BJ (cell line): ENCODE results near the gene EIF6. TPM values are rescaled to one million over a fixed set of nuclear protein-coding genes. Genes with fewer than 3 reads are reported as not detected.
"Not testable (repeated sequence)": the region's sequence is repeated elsewhere in the genome, so short reads cannot be mapped to it uniquely, and the experiment has no call there.

Experiments used
- CTCF ChIA-PET: fragments of 350-600 bp; formaldehyde crosslinking; extraction: SDS; loops from one replicate; lab custom pipeline; 2021; ENCODE audit warnings: antibody characterized with exemption, inconsistent platforms; lab: Yijun Ruan, JAX
- POLR2A ChIA-PET: fragments of 300-600 bp; sonication (Branson Sonifier 250); formaldehyde crosslinking; extraction: SDS; loops from one replicate; lab custom pipeline; 2021; ENCODE audit warnings: antibody characterized with exemption; lab: Charles Lee
- DNase-seq: peaks from one replicate; pipeline ENCODE4 v3.0.0-alpha.2; 2011; ENCODE audit warnings: low read depth
- H3K27me3 ChIP-seq: 2 replicates; pipeline ENCODE4 v1.6.0; 2011; ENCODE audit warnings: low read length; ENCODE audit not compliant: control insufficient read depth, insufficient read depth
- H3K36me3 ChIP-seq: 2 replicates; pipeline ENCODE4 v1.5.1; 2011; ENCODE audit warnings: low read length; ENCODE audit not compliant: control insufficient read depth, insufficient read depth
- H3K4me3 ChIP-seq: 2 replicates; pipeline ENCODE4 v1.5.1; 2011; ENCODE audit warnings: low read depth, mild to moderate bottlenecking, control low read depth, low read length
- CTCF ChIP-seq: IDR thresholded peaks from 2 replicates; pipeline ENCODE4 v1.5.1; 2011; ENCODE audit warnings: low read depth, mild to moderate bottlenecking, control low read depth, inconsistent platforms, low read length, moderate library complexity; ENCODE audit not compliant: insufficient read depth
- polyA plus RNA-seq: library from polyadenylated mRNA; depleted of rRNA; stranded (reverse); fragments of >200 nt; gene quantifications from 2 replicates; pipeline ENCODE4 v1.2.3, GENCODE V29; 2011

The EIF6 gene
- polyA plus RNA-seq, 1 experiment, result 261 TPM

GRCh38 chr20:35253010-35253409, 31.6 kb downstream of the EIF6 start:
- 0 out of 2 replicates have a peak, but pooled peaks cover 1% of the 10 kb centered on the region for H3K36me3 ChIP-seq
- no peak for DNase-seq
- TF ChIP-seq CTCF, result no peak
- no peaks in the 10 kb centered on the region for H3K27me3 ChIP-seq
- ChIA-PET CTCF (interaction anchor here (0.7 kb wide), 1 partner anchor 514 kb away, joined by 4 read pairs; no protein-coding TSS in a partner anchor), POLR2A (interaction anchor here (0.7 kb wide), 1 partner anchor 10 kb away, joined by 4 read pairs; no protein-coding TSS in a partner anchor)
- no peak overlapping the region for H3K4me3 ChIP-seq

- H3K36me3 ChIP-seq, POLR2A ChIA-PET, H3K4me3 ChIP-seq, CTCF ChIA-PET, DNase-seq, H3K27me3 ChIP-seq: not testable (repeated sequence)
These were observed 32.0 kb downstream of the EIF6 start for GRCh38 chr20:35252598-35252997.

GRCh38 chr20:35252037-35252461, 32.5 kb downstream of the EIF6 start:
- no peak for DNase-seq
- ChIA-PET POLR2A (no interaction called here), CTCF (no interaction called here)
- Histone ChIP-seq H3K36me3 (0 out of 2 replicates have a peak, but pooled peaks cover 1% of the 10 kb centered on the region), H3K4me3 (no peak overlapping the region), H3K27me3 (no peaks in the 10 kb centered on the region)
- no peak for TF ChIP-seq CTCF

- no peak for DNase-seq
- no peak for TF ChIP-seq CTCF
- Histone ChIP-seq H3K27me3 (no peaks in the 10 kb centered on the region), H3K36me3 (0 out of 2 replicates have a peak, but pooled peaks cover 1% of the 10 kb centered on the region), H3K4me3 (no peak overlapping the region)
- ChIA-PET POLR2A (no interaction called here), CTCF (no interaction called here)
These were observed 33.0 kb downstream of the EIF6 start for GRCh38 chr20:35251613-35251940.

GRCh38 chr20:35248641-35249475, 35.7 kb downstream of the EIF6 start:
- ChIA-PET POLR2A (no interaction called here), CTCF (interaction anchor here (0.6 to 0.7 kb wide), 3 partner anchors 134 to 1635 kb away, joined by 3 read pairs; partner anchors contain the start of gene GDF5)
- TF ChIP-seq CTCF, result no peak
- no peaks in the 10 kb centered on the region for H3K36me3 ChIP-seq
- H3K4me3 ChIP-seq, result no peak overlapping the region
- no peak for DNase-seq
- H3K27me3 ChIP-seq, result no peaks in the 10 kb centered on the region
